Measurements from ENCODE around the gene SMIM3. TPM values are rescaled to one million over a fixed set of nuclear protein-coding genes. Genes with fewer than 3 reads are reported as not detected.

SMIM3 gene
- total and polyA plus RNA-seq, 2 experiments from 2014 or later, result 6.2 to 7.6 TPM

DNA sequence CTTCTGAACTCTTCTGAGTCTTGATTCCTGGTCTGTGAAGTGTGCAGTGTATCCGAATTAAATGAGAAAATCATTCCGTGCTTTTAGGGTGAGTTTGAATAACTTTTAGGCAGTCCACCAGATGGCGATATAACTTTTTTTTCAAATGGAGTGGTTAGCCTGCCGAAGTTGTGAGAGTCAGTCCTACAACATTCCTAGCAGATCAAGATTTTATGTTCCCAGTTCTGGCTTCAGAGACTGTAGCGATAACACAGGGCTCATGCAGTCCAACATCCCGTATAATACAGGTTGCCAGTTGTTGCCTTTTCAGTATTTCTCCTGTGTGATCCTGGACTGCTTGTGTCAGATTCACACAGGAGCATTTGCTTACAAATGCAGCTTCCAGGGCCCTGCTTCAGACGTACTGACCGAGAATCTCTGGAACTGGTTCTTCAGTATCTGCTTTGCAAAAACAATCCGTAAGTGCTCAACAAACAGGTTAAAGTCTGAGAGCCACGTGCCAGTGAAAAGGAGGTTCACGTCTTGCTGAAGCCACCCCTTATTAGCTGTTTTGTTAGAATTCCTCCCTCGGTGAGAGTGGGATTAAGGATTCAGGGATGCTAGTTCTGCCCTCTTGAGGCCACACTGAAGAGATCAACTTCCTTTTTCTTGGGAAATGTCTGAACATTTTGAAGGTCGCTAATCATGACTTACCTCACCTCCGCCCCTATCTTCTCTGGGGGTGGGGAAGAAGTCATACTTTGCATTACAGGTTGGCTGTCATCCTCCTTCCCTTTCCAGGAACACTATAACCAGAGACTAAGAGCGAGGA lies 22.8 kb downstream of the SMIM3 start:
- no peaks in the 10 kb centered on the region; the same call in 1 of the 2 replicates for H4K20me1 ChIP-seq (replicated peaks; ENCODE audit: insufficient read depth)
- H3K79me2 ChIP-seq (replicated peaks; ENCODE audit: insufficient read depth), result no peaks in the 10 kb centered on the region
- H3K27me3 ChIP-seq (ENCODE audit: insufficient read depth), result no peaks in the 10 kb centered on the region
- H3K27me3 Mint-ChIP-seq (ENCODE audit: insufficient read depth, low read depth, poor library complexity), result no peaks in the 10 kb centered on the region
- H3K4me3 ChIP-seq, result peak overlapping the region; percentile 53
- H3K36me3 ChIP-seq (ENCODE audit: insufficient read depth), result no peaks in the 10 kb centered on the region
- H3K9me2 ChIP-seq (ENCODE audit: insufficient read depth), result no peaks in the 10 kb centered on the region
- H3K27ac ChIP-seq (ENCODE audit: low read depth), result no peak overlapping the region
- peak overlapping the region; percentile 82 for H2AFZ ChIP-seq
- H3K4me3 Mint-ChIP-seq, result peak overlapping the region; percentile 77
- peak overlapping the region; percentile 73 for H3K4me2 ChIP-seq
- H3K27ac Mint-ChIP-seq, result peak overlapping the region; percentile 66; the same call in 1 of the 2 replicates
- no peaks in the 10 kb centered on the region; the same call in 2 of the 3 replicates for H3K9me3 Mint-ChIP-seq
- DNase-seq (ENCODE audit: low spot score), result peak; percentile 86
- TF ChIP-seq, protein P1, sequence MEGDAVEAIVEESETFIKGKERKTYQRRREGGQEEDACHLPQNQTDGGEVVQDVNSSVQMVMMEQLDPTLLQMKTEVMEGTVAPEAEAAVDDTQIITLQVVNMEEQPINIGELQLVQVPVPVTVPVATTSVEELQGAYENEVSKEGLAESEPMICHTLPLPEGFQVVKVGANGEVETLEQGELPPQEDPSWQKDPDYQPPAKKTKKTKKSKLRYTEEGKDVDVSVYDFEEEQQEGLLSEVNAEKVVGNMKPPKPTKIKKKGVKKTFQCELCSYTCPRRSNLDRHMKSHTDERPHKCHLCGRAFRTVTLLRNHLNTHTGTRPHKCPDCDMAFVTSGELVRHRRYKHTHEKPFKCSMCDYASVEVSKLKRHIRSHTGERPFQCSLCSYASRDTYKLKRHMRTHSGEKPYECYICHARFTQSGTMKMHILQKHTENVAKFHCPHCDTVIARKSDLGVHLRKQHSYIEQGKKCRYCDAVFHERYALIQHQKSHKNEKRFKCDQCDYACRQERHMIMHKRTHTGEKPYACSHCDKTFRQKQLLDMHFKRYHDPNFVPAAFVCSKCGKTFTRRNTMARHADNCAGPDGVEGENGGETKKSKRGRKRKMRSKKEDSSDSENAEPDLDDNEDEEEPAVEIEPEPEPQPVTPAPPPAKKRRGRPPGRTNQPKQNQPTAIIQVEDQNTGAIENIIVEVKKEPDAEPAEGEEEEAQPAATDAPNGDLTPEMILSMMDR (conservative IDR thresholded peaks at IDR 0.05; ENCODE audit: low read depth in 2 of 2), result peak; percentile 66 to 68
- TF ChIP-seq POLR2AphosphoS5 (IDR thresholded peaks at IDR 0.05; ENCODE audit: low read depth), result no peak
- TF ChIP-seq EZH2phosphoT487 (IDR thresholded peaks at IDR 0.05; ENCODE audit: unreplicated experiment), result no peak
- H3K4me1 ChIP-seq (ENCODE audit: insufficient read depth), result no peaks in the 10 kb centered on the region
- ATAC-seq, result peak; percentile 90
- peaks cover 6% of the 10 kb centered on the region; the same call in 2 of the 3 replicates for H3K4me1 Mint-ChIP-seq
- no peaks in the 10 kb centered on the region for H3F3A ChIP-seq (replicated peaks; ENCODE audit: low read depth)
- no peaks in the 10 kb centered on the region for H3K36me3 Mint-ChIP-seq (ENCODE audit: low read depth)

DNA sequence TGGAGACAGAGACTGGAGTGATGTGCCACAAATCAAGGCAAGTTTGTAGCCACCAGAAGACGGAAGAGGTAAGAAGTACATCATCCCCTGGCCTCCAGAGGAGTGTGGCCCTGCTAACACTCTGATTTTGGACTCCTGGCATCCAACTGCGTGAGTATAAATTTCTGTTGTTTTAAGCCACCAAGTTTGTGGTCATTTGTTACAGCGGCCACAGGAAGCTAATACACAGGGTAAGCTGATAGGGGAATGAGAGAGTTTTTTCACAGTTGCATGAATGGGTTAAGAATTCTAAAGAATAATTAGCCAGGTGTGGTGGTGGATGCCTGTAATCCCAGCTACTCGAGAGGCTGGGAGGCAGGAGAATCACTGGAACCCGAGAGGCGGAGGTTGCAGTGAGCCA lies 25.8 kb downstream of the SMIM3 start:
- H3K9me3 Mint-ChIP-seq, result peaks cover under 1% of the 10 kb centered on the region; the same call in 1 of the 3 replicates
- no peaks in the 10 kb centered on the region for H3K27me3 Mint-ChIP-seq (ENCODE audit: insufficient read depth, low read depth, poor library complexity)
- H3K4me1 ChIP-seq (ENCODE audit: insufficient read depth), result no peaks in the 10 kb centered on the region
- H3K4me2 ChIP-seq, result no peak overlapping the region
- H3K27ac Mint-ChIP-seq, result no peak overlapping the region
- ATAC-seq (no peak), DNase-seq (ENCODE audit: low spot score) (no peak)
- H3F3A ChIP-seq (replicated peaks; ENCODE audit: low read depth), result no peaks in the 10 kb centered on the region
- H3K4me1 Mint-ChIP-seq, result peaks cover 6% of the 10 kb centered on the region; the same call in 2 of the 3 replicates
- H4K20me1 ChIP-seq (replicated peaks; ENCODE audit: insufficient read depth), result no peaks in the 10 kb centered on the region
- H3K27me3 ChIP-seq (ENCODE audit: insufficient read depth), result no peaks in the 10 kb centered on the region
- H3K36me3 Mint-ChIP-seq (ENCODE audit: low read depth), result no peaks in the 10 kb centered on the region
- no peaks in the 10 kb centered on the region for H3K36me3 ChIP-seq (ENCODE audit: insufficient read depth)
- H3K4me3 Mint-ChIP-seq, result no peak overlapping the region
- no peak overlapping the region for H2AFZ ChIP-seq
- no peak overlapping the region for H3K4me3 ChIP-seq
- H3K9me2 ChIP-seq (ENCODE audit: insufficient read depth), result no peaks in the 10 kb centered on the region
- no peak overlapping the region for H3K27ac ChIP-seq (ENCODE audit: low read depth)
- no peaks in the 10 kb centered on the region for H3K79me2 ChIP-seq (replicated peaks; ENCODE audit: insufficient read depth)
- TF ChIP-seq ZNF114 (CRISPR knock-in tag; IDR thresholded peaks at IDR 0.05), result no peak
- TF ChIP-seq, protein P2, sequence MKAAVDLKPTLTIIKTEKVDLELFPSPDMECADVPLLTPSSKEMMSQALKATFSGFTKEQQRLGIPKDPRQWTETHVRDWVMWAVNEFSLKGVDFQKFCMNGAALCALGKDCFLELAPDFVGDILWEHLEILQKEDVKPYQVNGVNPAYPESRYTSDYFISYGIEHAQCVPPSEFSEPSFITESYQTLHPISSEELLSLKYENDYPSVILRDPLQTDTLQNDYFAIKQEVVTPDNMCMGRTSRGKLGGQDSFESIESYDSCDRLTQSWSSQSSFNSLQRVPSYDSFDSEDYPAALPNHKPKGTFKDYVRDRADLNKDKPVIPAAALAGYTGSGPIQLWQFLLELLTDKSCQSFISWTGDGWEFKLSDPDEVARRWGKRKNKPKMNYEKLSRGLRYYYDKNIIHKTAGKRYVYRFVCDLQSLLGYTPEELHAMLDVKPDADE (IDR thresholded peaks at IDR 0.05), result no peak
- no peak for TF ChIP-seq EZH2 (IDR thresholded peaks at IDR 0.05; ENCODE audit: low read depth, unreplicated experiment)
- no peak for TF ChIP-seq ZNF331 (CRISPR knock-in tag; IDR thresholded peaks at IDR 0.05; ENCODE audit: low read depth)
- TF ChIP-seq, protein P3, sequence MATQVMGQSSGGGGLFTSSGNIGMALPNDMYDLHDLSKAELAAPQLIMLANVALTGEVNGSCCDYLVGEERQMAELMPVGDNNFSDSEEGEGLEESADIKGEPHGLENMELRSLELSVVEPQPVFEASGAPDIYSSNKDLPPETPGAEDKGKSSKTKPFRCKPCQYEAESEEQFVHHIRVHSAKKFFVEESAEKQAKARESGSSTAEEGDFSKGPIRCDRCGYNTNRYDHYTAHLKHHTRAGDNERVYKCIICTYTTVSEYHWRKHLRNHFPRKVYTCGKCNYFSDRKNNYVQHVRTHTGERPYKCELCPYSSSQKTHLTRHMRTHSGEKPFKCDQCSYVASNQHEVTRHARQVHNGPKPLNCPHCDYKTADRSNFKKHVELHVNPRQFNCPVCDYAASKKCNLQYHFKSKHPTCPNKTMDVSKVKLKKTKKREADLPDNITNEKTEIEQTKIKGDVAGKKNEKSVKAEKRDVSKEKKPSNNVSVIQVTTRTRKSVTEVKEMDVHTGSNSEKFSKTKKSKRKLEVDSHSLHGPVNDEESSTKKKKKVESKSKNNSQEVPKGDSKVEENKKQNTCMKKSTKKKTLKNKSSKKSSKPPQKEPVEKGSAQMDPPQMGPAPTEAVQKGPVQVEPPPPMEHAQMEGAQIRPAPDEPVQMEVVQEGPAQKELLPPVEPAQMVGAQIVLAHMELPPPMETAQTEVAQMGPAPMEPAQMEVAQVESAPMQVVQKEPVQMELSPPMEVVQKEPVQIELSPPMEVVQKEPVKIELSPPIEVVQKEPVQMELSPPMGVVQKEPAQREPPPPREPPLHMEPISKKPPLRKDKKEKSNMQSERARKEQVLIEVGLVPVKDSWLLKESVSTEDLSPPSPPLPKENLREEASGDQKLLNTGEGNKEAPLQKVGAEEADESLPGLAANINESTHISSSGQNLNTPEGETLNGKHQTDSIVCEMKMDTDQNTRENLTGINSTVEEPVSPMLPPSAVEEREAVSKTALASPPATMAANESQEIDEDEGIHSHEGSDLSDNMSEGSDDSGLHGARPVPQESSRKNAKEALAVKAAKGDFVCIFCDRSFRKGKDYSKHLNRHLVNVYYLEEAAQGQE (IDR thresholded peaks at IDR 0.05; ENCODE audit: unreplicated experiment), result no peak
- TF ChIP-seq POLR2AphosphoS5 (IDR thresholded peaks at IDR 0.05; ENCODE audit: low read depth), result no peak
- no peak for TF ChIP-seq STAT1 (IDR thresholded peaks at IDR 0.05; ENCODE audit: unreplicated experiment)

Data from GM23338 (cell line).